A673 (cell line): Measurements from ENCODE around the gene POMC. TPM values are rescaled to one million over a fixed set of nuclear protein-coding genes. Genes with fewer than 3 reads are reported as not detected.

Experiments used
- BruUV-seq: library from RNA; stranded (reverse); fragments of 400-500 nt; replicated peaks from 2 replicates; lab custom pipeline; 2021; lab: Mats Ljungman, UMichigan
- CTCF ChIA-PET: fragments of 300-600 bp; sonication (Branson Sonifier 250); formaldehyde crosslinking; loops from one replicate; lab custom pipeline; 2022; ENCODE audit warnings: antibody characterized with exemption; lab: Charles Lee
- POLR2A ChIA-PET: fragments of 300-600 bp; sonication (Branson Sonifier 250); formaldehyde crosslinking; loops from one replicate; lab custom pipeline; 2022; ENCODE audit warnings: antibody characterized with exemption; ENCODE audit not compliant: low non-redundant PET; lab: Charles Lee
- DNase-seq: peaks from one replicate; pipeline ENCODE4 v3.0.0-alpha.2; 2015; ENCODE audit warnings: low spot score
- H3K27ac ChIP-seq: fragments of 200-600 bp; sonication (generic); 2 replicates; pipeline ENCODE4 v1.5.1; 2016; ENCODE audit warnings: mixed run types, low read depth, mild to moderate bottlenecking, mixed read lengths, antibody characterized with exemption, low read length; ENCODE audit not compliant: poor library complexity, severe bottlenecking
- H3K27me3 ChIP-seq: fragments of 200-600 bp; sonication (generic); replicated peaks from 2 replicates; pipeline ENCODE4 v1.6.1; 2017; ENCODE audit warnings: mixed run types, low read depth, mild to moderate bottlenecking, mixed read lengths, antibody characterized with exemption, low read length; ENCODE audit not compliant: insufficient read depth, poor library complexity
- H3K36me3 ChIP-seq: fragments of 200-600 bp; sonication (generic); 2 replicates; pipeline ENCODE4 v1.6.1; 2016; ENCODE audit warnings: mixed run types, mild to moderate bottlenecking, mixed read lengths, antibody characterized with exemption, low read length; ENCODE audit not compliant: insufficient read depth, poor library complexity, severe bottlenecking
- H3K4me1 ChIP-seq: fragments of 200-600 bp; sonication (generic); 2 replicates; pipeline ENCODE4 v1.6.1; 2017; ENCODE audit warnings: mixed run types, mild to moderate bottlenecking, mixed read lengths, antibody characterized with exemption, low read length; ENCODE audit not compliant: insufficient read depth, poor library complexity, severe bottlenecking
- H3K4me3 ChIP-seq: fragments of 200-600 bp; sonication (generic); 2 replicates; pipeline ENCODE4 v1.5.1; 2016; ENCODE audit warnings: low read depth, mixed run types, mild to moderate bottlenecking, mixed read lengths, low read length; ENCODE audit not compliant: poor library complexity, severe bottlenecking
- H3K9me3 ChIP-seq: fragments of 200-600 bp; sonication (generic); 2 replicates; pipeline ENCODE4 v1.6.1; 2016; ENCODE audit warnings: mixed run types, low read depth, mild to moderate bottlenecking, mixed read lengths, antibody characterized with exemption, low read length; ENCODE audit not compliant: poor library complexity, severe bottlenecking
- CTCF ChIP-seq: fragments of 300-800, 200-600 bp; sonication (generic); conservative IDR thresholded peaks from 2 replicates; pipeline ENCODE4 v1.5.1; 2017; ENCODE audit warnings: low read depth, mild to moderate bottlenecking, antibody characterized with exemption, low read length, moderate library complexity, mixed read lengths
- EZH2 ChIP-seq: fragments of 200-600 bp; sonication (generic); IDR thresholded peaks from 2 replicates; pipeline ENCODE4 v1.6.1; 2017; ENCODE audit warnings: borderline replicate concordance, low read depth, mild to moderate bottlenecking, mixed read lengths, antibody characterized with exemption, low read length; ENCODE audit not compliant: poor library complexity, severe bottlenecking
- intact Hi-C: fragments of 100-400 bp; cut with micrococcal nuclease; formaldehyde crosslinking; loops from one replicate; pipeline ENCODE4 v1.10.0; 2022; ENCODE audit not compliant: unreplicated experiment
- total RNA-seq: library from RNA; stranded (reverse); gene quantifications from 2 replicates; pipeline ENCODE4 v1.2.3, GENCODE V29; 2021

The POMC gene
- total RNA-seq, 1 experiment from 2014 or later = not detected

- H3K27ac ChIP-seq = no peak overlapping the region
- no TSS peak for BruUV-seq
- H3K27me3 ChIP-seq = no peaks in the 10 kb centered on the region
- TF ChIP-seq CTCF (no peak), EZH2 (no peak)
- ChIA-PET POLR2A (no interaction called here), CTCF (no interaction called here)
- no peak overlapping the region for H3K4me3 ChIP-seq
- intact Hi-C loops = no loop called here
- H3K9me3 ChIP-seq = no peaks in the 10 kb centered on the region
- no peaks in the 10 kb centered on the region for H3K4me1 ChIP-seq
- DNase-seq = no peak
- no peaks in the 10 kb centered on the region for H3K36me3 ChIP-seq
These were observed 8.4 kb downstream of the POMC start for GRCh38 chr2:25159949-25160348.

GRCh38 chr2:25158096-25158852 lies 10.1 kb downstream of the POMC start:
- ChIA-PET POLR2A (no interaction called here), CTCF (no interaction called here)
- Histone ChIP-seq H3K36me3 (no peaks in the 10 kb centered on the region), H3K4me3 (no peak overlapping the region), H3K27ac (no peak overlapping the region), H3K9me3 (no peaks in the 10 kb centered on the region), H3K4me1 (no peaks in the 10 kb centered on the region), H3K27me3 (no peaks in the 10 kb centered on the region)
- intact Hi-C loops = no loop called here
- TF ChIP-seq CTCF (no peak), EZH2 (no peak)
- DNase-seq = no peak
- no TSS peak for BruUV-seq

- no TSS peak for BruUV-seq
- CTCF ChIA-PET = no interaction called here
- no peaks in the 10 kb centered on the region for H3K9me3 ChIP-seq
- POLR2A ChIA-PET = no interaction called here
- TF ChIP-seq CTCF (no peak), EZH2 (no peak)
- intact Hi-C loops = no loop called here
- H3K4me3 ChIP-seq = no peak overlapping the region
- H3K36me3 ChIP-seq = no peaks in the 10 kb centered on the region
- no peak overlapping the region for H3K27ac ChIP-seq
- no peaks in the 10 kb centered on the region for H3K27me3 ChIP-seq
- H3K4me1 ChIP-seq = no peaks in the 10 kb centered on the region
- no peak for DNase-seq
These were observed 13.0 kb downstream of the POMC start for GRCh38 chr2:25155401-25155800.
